Measurements from ENCODE around the gene LTN1.
"Not testable (repeated sequence)": the region's sequence is repeated elsewhere in the genome, so short reads cannot be mapped to it uniquely, and the experiment has no call there.

Gene LTN1

GRCh38 chr21:28986677-28987076 lies 6.0 kb downstream of the LTN1 start:
- no peak for DNase-seq

- no peak for DNase-seq
These were observed 10.0 kb downstream of the LTN1 start for GRCh38 chr21:28982637-28983036.

GRCh38 chr21:28979092-28979491 lies 13.6 kb downstream of the LTN1 start:
- no peak for DNase-seq

GRCh38 chr21:28975397-28975796 lies 17.3 kb downstream of the LTN1 start:
- no peak for DNase-seq

GRCh38 chr21:28974531-28975227 lies 18.0 kb downstream of the LTN1 start:
- no peak for DNase-seq

GRCh38 chr21:28972398-28972797 lies 20.3 kb downstream of the LTN1 start:
- no peak for DNase-seq

- no peak for DNase-seq
These were observed 21.5 kb downstream of the LTN1 start for GRCh38 chr21:28971171-28971570.

GRCh38 chr21:28963831-28964230 lies 28.8 kb downstream of the LTN1 start:
- no peak for DNase-seq

- DNase-seq = no peak
These were observed 30.2 kb downstream of the LTN1 start for GRCh38 chr21:28962465-28962864.

GRCh38 chr21:28961927-28962326 lies 30.8 kb downstream of the LTN1 start:
- no peak for DNase-seq

GRCh38 chr21:28960245-28960644 lies 32.4 kb downstream of the LTN1 start:
- DNase-seq = no peak

- no peak for DNase-seq
These were observed 33.1 kb downstream of the LTN1 start for GRCh38 chr21:28959367-28960099.

- no peak for DNase-seq
These were observed 39.4 kb downstream of the LTN1 start for GRCh38 chr21:28953247-28953646.

GRCh38 chr21:28952686-28953085 lies 40.0 kb downstream of the LTN1 start:
- DNase-seq = no peak

- no peak for DNase-seq
These were observed 43.4 kb downstream of the LTN1 start for GRCh38 chr21:28949318-28949717.

- no peak for DNase-seq
These were observed 48.4 kb downstream of the LTN1 start for GRCh38 chr21:28944296-28944695.

- no peak for DNase-seq
These were observed 49.0 kb downstream of the LTN1 start for GRCh38 chr21:28943631-28944030.

GRCh38 chr21:28938726-28939125 lies 54.0 kb downstream of the LTN1 start:
- no peak for DNase-seq

GRCh38 chr21:28937737-28938136 lies 54.9 kb downstream of the LTN1 start:
- no peak for DNase-seq

- DNase-seq = no peak
These were observed 56.0 kb downstream of the LTN1 start for GRCh38 chr21:28936721-28937120.

- DNase-seq = no peak
These were observed 56.6 kb downstream of the LTN1 start for GRCh38 chr21:28936036-28936435.

- no peak for DNase-seq
These were observed 60.0 kb downstream of the LTN1 start for GRCh38 chr21:28932717-28933116.

- DNase-seq = not testable (repeated sequence)
These were observed 60.8 kb downstream of the LTN1 start for GRCh38 chr21:28931708-28932372.

All from hematopoietic multipotent progenitor cell treated with erythropoietin and hydrocortisone succinate and interleukin-3 and kit ligand, for 8 days (in vitro differentiated cells).